GM18517 (cell line): ENCODE measurements around the gene FRMD4B.
"Not testable (repeated sequence)": the region's sequence is repeated elsewhere in the genome, so short reads cannot be mapped to it uniquely, and the experiment has no call there.

ENCODE experiments used
- ATAC-seq: cut with Tn5 transposase; IDR thresholded peaks from one replicate; pipeline ENCODE4 v1.9.1; 2021; ENCODE audit warnings: mild to moderate bottlenecking, moderate library complexity; ENCODE audit not compliant: unreplicated experiment

FRMD4B gene

DNA sequence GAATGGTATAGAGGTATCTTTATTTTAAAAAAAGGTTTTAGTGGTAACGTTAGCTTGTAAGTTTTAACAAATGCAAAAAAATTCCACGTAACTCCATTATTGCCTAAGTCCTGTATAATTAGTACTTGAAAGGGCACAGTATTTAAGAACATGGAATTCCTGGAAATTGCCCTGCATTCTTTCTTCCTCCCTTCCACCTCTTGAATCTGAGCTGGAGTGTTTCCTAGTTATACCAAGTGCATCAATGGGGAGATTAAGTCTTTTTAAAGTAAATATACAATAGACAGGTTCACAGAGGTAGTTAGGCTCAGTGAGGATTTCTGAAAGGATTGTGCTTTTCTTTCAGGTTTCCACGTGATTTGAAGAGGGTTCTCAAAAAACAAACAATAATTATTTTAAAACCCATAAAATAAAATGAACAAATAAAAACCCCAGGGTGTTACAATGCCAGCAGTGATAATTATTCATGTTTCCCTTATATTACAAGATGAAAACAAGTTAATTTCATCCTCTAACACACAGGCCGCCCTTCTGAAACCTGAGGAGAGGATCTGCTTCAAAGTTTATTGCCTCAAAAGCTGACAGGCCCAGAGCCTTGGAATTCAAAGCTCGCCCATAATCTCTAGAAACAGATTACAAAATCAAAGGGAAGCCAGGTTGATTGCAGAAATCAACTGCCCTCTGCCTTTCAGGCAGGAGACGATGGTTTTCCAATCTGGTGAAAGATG lies 134.6 kb downstream of the FRMD4B start:
- ATAC-seq: no peak

DNA sequence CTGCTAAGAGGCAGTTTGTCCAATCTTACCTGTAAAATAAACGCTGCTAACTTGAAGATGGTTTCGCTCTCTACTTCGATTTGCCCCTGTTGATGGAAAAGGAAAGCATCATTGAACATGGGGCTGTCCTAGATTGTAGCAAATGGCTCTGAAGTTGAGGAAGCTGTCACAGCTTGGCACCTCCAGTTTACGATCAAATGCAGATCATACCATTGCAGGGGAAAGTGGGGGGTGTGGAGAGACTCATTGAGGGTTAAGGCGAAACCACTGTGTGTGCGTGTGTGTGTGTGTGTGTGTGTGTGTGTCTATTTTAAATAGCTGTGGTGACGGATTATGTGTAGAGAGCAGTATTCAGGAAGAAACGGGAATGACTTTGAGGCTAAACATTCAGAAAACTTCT lies 135.9 kb downstream of the FRMD4B start:
- no peak for ATAC-seq

DNA sequence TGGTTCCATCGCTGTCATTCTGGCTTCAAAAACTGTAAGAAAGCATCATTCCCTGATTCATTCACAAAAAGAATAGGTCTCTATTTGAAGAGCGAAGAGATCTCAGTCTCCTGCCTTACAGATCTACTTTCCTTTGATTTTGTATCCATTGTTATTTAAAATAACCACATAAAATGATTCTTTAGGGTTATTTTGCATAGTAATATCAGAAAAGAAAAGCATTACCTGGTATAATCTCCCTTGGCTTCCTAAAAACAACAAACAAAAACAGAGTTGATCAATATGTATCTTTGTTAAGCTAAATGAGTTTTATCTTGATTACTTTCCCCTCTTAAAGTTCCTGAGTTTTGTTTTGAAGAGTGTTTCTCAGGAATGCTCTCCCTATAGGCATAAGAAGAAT lies 136.9 kb downstream of the FRMD4B start:
- no peak for ATAC-seq

DNA sequence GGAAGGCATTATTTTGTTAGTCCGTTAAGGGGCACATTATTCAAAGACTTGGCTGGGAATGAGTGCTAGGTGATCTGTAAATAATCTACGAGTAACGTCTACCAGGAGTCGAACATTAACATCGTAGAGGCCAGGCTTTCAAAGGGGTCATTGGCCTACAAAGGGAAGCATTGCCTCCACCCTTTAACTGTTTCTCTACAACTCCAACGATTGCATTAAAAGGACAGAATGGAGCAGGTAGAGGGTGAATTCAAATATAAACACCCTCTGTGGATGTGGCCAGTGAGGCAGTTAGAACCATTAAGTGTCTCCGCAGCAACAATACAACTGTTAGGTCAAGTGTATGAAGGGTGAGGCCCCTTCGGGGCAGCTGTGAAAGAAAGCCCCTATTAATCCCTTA lies 137.5 kb downstream of the FRMD4B start:
- no peak for ATAC-seq

DNA sequence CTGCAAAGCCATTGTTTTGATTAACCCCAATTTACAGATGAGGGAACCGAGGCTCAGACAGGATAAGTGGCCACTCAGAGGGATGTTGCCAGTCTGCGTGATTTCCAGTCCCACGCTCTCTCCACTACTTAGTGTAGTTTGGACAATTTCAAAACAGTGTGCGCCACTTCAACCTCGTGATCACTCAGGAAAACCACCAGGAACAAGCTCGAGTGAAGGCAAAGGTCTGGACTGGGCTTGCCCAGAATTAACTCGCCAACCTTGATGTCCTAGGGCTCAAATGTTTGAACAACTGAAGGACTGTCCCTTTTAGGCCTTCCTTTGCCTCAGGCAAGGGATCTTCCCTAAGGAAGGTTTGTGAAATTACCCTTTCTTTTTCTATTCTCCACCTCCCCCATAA lies 139.3 kb downstream of the FRMD4B start:
- ATAC-seq: no peak

GRCh38 chr3:69244039-69244438 lies 141.8 kb downstream of the FRMD4B start:
- no peak for ATAC-seq

DNA sequence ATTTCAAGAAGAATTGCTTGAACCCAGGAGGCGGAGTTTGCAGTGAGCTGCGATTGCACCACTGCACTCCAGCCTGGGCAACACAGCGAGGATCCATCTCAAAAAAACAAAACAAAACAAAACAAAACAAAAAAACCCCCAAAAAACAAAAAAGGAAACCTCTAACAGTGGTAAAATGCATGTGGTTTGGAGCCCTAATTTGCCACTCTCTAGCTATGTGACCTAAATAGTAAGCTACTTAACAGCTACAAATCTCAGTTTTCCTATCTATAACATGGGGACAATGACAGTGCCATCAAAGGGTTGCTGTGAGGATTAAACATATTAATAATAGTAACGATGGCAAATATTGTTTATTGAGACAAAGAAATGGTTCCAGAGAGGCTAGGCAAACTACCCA lies 144.1 kb downstream of the FRMD4B start:
- ATAC-seq: no peak

GRCh38 chr3:69240651-69241568 lies 145.0 kb downstream of the FRMD4B start:
- no peak for ATAC-seq

DNA sequence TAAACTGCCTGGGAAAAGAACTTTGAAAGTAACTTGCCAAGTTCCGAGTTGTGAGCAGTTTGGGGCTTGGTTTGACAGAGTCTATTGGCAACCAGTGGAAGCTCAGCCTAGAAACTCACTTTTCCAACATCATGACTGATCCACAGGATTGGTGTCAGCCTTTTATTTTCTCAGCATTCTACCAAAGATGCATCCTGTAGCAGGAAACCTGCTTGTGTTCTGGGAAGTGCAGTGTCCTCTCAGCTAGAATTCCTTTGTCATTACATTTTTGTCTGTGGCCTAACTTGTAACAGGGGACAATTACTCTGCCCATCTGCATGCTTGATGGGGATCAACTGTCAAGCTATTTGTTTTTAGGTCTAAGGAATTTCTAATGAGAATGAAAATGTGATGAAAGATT lies 146.8 kb downstream of the FRMD4B start:
- ATAC-seq: no peak

DNA sequence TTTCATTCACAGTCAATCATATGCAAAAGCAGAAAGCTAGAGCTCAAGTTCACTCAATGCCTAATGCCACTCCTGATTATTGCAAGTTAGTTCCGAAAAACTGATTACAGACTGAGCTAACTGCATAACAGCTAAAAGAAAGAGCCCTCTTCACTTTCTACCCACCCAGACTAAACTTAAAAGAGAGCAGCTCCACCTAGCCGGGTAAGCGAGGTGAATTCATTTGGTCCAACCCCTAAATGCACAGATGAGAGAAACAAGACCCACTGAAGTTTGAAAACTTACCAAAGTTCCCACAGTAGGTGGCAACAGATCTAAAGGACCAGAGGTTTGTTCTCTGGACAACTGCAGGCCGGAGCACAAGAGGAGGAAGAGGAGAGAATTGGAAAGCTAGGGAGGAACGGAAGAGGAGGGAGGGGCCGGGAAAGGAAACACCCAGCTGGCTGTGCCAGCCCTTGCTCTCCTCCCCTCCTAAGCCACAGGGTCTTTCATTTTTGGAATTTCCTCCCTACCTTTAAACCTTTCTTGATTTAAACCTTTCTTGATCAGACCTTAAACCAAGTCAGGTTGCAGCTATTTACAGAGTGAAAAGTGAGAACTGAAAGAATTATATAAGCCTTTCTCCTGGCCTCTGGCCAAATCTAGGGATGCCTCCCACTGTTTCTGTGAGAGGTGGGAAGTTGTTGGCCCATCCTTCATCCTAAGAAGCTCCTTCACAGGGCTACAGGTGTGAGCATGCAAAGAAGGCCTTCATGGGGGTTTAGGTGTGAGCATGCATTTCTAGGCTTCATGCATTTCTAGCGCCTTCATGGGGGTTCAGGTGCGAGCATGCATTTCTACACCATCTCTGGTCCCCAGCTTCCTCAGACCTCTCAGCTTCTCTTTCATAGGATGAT lies 148.8 kb downstream of the FRMD4B start:
- ATAC-seq: no peak

- no peak for ATAC-seq
Observed at GRCh38 chr3:69235882-69236281, 150.0 kb downstream of the FRMD4B start.

DNA sequence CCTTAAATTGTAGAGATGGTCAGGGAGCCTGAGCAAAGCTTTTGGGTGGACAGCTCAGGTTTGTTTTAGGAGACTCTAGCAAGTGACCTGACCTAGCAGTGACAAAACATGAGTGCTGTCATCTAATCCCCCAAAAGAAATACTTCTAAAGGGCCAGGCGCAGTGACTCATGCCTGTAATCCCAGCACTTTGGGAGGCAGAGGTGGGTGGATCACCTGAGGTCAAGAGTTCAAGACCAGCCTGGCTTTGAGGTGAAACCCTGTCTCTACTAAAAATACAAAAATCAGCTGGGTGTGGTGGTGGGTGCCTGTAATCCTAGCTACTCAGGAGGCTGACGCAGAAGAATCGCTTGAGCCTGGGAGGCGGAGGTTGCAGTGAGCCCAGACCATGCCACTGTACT lies 150.7 kb downstream of the FRMD4B start:
- not testable (repeated sequence) for ATAC-seq

DNA sequence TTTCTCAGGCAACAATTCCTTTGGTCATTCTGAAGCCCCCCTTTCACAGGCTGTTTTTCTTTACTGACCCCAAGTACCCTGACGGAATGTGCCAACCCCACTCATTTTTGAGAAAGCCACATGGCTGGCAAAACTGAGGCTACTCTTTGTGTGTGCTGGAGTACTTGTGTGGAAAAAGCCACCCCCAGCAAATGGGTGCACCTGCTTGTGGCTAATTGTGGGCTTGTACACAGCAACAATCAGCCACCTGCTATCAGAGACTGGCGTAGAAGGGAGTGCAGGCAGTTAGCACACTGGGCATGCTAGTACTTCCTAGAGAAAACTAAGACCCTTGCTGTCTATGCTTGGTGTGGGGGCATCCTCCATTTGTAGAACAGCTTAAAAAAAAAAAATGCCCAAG lies 153.4 kb downstream of the FRMD4B start:
- no peak for ATAC-seq

DNA sequence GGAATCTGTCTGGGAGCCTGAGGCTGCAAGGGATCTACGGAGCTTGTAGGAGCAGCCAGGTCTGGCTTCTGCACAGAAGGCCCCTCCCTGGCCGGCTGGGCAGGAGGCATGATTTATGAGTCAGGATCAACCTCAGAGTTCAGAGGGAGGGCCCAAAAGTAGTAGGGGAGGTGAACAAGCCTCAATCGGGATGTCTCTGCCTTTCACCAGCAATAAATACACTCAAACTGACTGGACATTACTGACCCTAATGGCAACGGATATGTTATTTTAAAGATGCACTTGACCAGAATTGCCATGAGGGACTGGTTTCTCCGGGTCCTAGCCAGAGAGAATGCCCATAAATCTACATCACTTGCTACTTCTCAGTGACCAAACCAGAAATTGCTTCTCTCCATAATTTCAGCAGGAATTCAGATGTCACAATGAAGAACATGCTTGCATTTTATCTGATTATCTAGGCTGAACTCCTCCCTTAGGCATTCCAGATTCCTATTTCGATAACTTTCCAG lies 153.9 kb downstream of the FRMD4B start:
- no peak for ATAC-seq

DNA sequence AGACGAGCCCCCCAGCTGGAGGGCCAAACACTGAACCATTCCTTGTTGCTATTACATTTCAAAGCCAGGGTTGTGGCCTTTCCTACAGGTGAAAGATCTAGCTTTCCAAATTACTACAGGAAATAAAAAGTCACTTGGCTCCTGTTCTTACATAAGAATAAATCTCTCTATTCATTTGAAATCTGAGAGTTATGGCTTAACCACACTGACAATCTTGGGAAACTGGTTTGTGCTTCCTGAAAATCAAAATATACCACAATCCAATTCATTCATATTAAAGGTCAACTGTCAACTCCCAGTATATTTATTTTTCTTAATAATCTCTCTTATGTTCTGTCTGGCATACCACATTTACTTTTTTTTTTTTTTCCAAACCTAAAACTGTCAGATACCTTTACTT lies 159.8 kb downstream of the FRMD4B start:
- ATAC-seq: no peak

GRCh38 chr3:69219101-69219708 lies 166.7 kb downstream of the FRMD4B start:
- no peak for ATAC-seq

- no peak for ATAC-seq
Observed at GRCh38 chr3:69218079-69218478, 167.8 kb downstream of the FRMD4B start.

GRCh38 chr3:69216981-69217380 lies 168.9 kb downstream of the FRMD4B start:
- ATAC-seq: no peak

GRCh38 chr3:69214241-69214640 lies 171.6 kb downstream of the FRMD4B start:
- no peak for ATAC-seq

GRCh38 chr3:69212411-69213160 lies 173.3 kb downstream of the FRMD4B start:
- ATAC-seq: no peak
